Stomach (tissue), 4 donors: ENCODE measurements around the gene PARD3.

Experiments
- CTCF ChIP-seq, 7 experiments: fragments of 450-650 bp in 4 of 7; fragments of 200-600 bp in 3 of 7; sonication (generic) in 3 of 7; IDR thresholded peaks; one replicate each; pipeline ENCODE4 v1.5.1; 2016 to 2019; ENCODE audit warnings: antibody characterized with exemption in 7 of 7, control low read depth in 2 of 7, mild to moderate bottlenecking in 1 of 7
- POLR2A ChIP-seq, 4 donors: fragments of 450-650 bp; IDR thresholded peaks; one replicate each; pipeline ENCODE4 v1.6.1; 2016; ENCODE audit warnings: antibody characterized with exemption in 4 of 4, control low read depth in 2 of 4, mild to moderate bottlenecking in 1 of 4, moderate library complexity in 1 of 4

- TF ChIP-seq CTCF (IDR thresholded peaks at IDR 0.05) (no peak), POLR2A (IDR thresholded peaks at IDR 0.05) (no peak)
Measured at GRCh38 chr10:34477249-34477648, 337.8 kb downstream of the PARD3 start.
